Chondrocyte (in vitro differentiated cells): ENCODE measurements around the gene KLHDC7A. TPM values are rescaled to one million over a fixed set of nuclear protein-coding genes. Genes with fewer than 3 reads are reported as not detected.
"Not testable (repeated sequence)": the region's sequence is repeated elsewhere in the genome, so short reads cannot be mapped to it uniquely, and the experiment has no call there.

ENCODE experiments used
- DNase-seq: peaks from one replicate; pipeline ENCODE4 v3.0.0; 2021; ENCODE audit warnings: mixed read lengths, low spot score
- H3K27ac Mint-ChIP-seq: one replicate; pipeline ENCODE4 v1.8.0; 2021; ENCODE audit warnings: mild to moderate bottlenecking, moderate library complexity, mixed read lengths; ENCODE audit not compliant: unreplicated experiment
- H3K27me3 Mint-ChIP-seq: 2 replicates; pipeline ENCODE4 v1.8.0; 2021; ENCODE audit warnings: low read depth, mixed read lengths
- H3K36me3 Mint-ChIP-seq: 2 replicates; pipeline ENCODE4 v1.8.0; 2021; ENCODE audit warnings: low read depth, mixed read lengths
- H3K4me1 Mint-ChIP-seq: 2 replicates; pipeline ENCODE4 v1.8.0; 2021; ENCODE audit warnings: low read depth, mild to moderate bottlenecking, mixed read lengths
- H3K4me3 Mint-ChIP-seq: one replicate; pipeline ENCODE4 v1.8.0; 2021; ENCODE audit warnings: mild to moderate bottlenecking, moderate library complexity, mixed read lengths; ENCODE audit not compliant: unreplicated experiment
- H3K9me3 Mint-ChIP-seq: 2 replicates; pipeline ENCODE4 v1.8.0; 2021; ENCODE audit warnings: low read depth, mixed read lengths
- CTCF ChIP-seq: fragments of 200-600 bp; sonication (generic); IDR thresholded peaks from 2 replicates; pipeline ENCODE4 v1.5.0; 2021; ENCODE audit warnings: antibody characterized with exemption, mild to moderate bottlenecking, moderate library complexity
- total RNA-seq: library from RNA; stranded (reverse); gene quantifications from 3 replicates; pipeline ENCODE4 v1.2.1, GENCODE V29; 2021

The KLHDC7A gene
- total RNA-seq, 1 donor from 2014 or later: 0.07 TPM

GRCh38 chr1:18458133-18459092 is 22.3 kb upstream of the KLHDC7A start:
- H3K9me3 Mint-ChIP-seq: no peaks in the 10 kb centered on the region
- no peak overlapping the region for H3K27ac Mint-ChIP-seq
- peaks cover 33% of the 10 kb centered on the region for H3K27me3 Mint-ChIP-seq
- no peak for TF ChIP-seq CTCF
- H3K4me1 Mint-ChIP-seq: no peaks in the 10 kb centered on the region
- no peak overlapping the region for H3K4me3 Mint-ChIP-seq
- no peaks in the 10 kb centered on the region for H3K36me3 Mint-ChIP-seq
- DNase-seq: peak; percentile 34

GRCh38 chr1:18461656-18462055 is 19.1 kb upstream of the KLHDC7A start:
- Mint-ChIP-seq H3K27me3 (peaks cover 32% of the 10 kb centered on the region), H3K27ac (no peak overlapping the region), H3K36me3 (no peaks in the 10 kb centered on the region), H3K9me3 (no peaks in the 10 kb centered on the region), H3K4me3 (no peak overlapping the region), H3K4me1 (no peaks in the 10 kb centered on the region)
- no peak for TF ChIP-seq CTCF
- peak; percentile 63 for DNase-seq

- not testable (repeated sequence) for H3K36me3 Mint-ChIP-seq, H3K4me3 Mint-ChIP-seq, H3K27ac Mint-ChIP-seq, DNase-seq, H3K9me3 Mint-ChIP-seq, H3K4me1 Mint-ChIP-seq
- peaks cover 31% of the 10 kb centered on the region for H3K27me3 Mint-ChIP-seq
Measured at GRCh38 chr1:18462517-18462916, 18.2 kb upstream of the KLHDC7A start.

- H3K4me3 Mint-ChIP-seq: no peak overlapping the region
- no peak for TF ChIP-seq CTCF
- no peaks in the 10 kb centered on the region for H3K36me3 Mint-ChIP-seq
- H3K27ac Mint-ChIP-seq: no peak overlapping the region
- H3K4me1 Mint-ChIP-seq: no peaks in the 10 kb centered on the region
- H3K9me3 Mint-ChIP-seq: no peaks in the 10 kb centered on the region
- DNase-seq: peak; percentile 50
- H3K27me3 Mint-ChIP-seq: peaks cover 29% of the 10 kb centered on the region
Measured at GRCh38 chr1:18463063-18463462, 17.7 kb upstream of the KLHDC7A start.

- peaks cover 23% of the 10 kb centered on the region for H3K27me3 Mint-ChIP-seq
Measured at GRCh38 chr1:18463984-18464664, 16.6 kb upstream of the KLHDC7A start.

More at GRCh38 chr1:18463984-18464664, 16.6 kb upstream of the KLHDC7A start:
- no peak for TF ChIP-seq CTCF
- no peaks in the 10 kb centered on the region for H3K4me1 Mint-ChIP-seq
- no peaks in the 10 kb centered on the region for H3K9me3 Mint-ChIP-seq
- peak; percentile 18 for DNase-seq
- no peak overlapping the region for H3K4me3 Mint-ChIP-seq
- no peak overlapping the region for H3K27ac Mint-ChIP-seq
- H3K36me3 Mint-ChIP-seq: no peaks in the 10 kb centered on the region
